Esophagus squamous epithelium (tissue), 5 donors: Measurements from ENCODE around the gene LPO. TPM values are rescaled to one million over a fixed set of nuclear protein-coding genes. Genes with fewer than 3 reads are reported as not detected.

ENCODE experiments used
- DNase-seq: peaks from one replicate; lab custom pipeline; 2025; lab: John Stamatoyannopoulos, UW
- H3K27ac ChIP-seq, 4 donors: fragments of 200-600 bp; sonication (generic); one replicate each; pipeline ENCODE4 v1.5.1; 2016 to 2019; ENCODE audit warnings: mild to moderate bottlenecking in 1 of 4
- H3K27me3 ChIP-seq, 4 donors: fragments of 200-600 bp; sonication (generic); 1 replicate in 3 of 4; 2 replicates in 1 of 4; pipeline versions ENCODE4 v1.5.1 to v1.6.0; 2017 to 2021; ENCODE audit warnings: antibody characterized with exemption in 1 of 4
- H3K36me3 ChIP-seq, 3 donors: fragments of 200-600 bp; sonication (generic); one replicate each; pipeline ENCODE4 v1.5.1; 2016 to 2019
- H3K4me1 ChIP-seq, 3 donors: fragments of 200-600 bp; sonication (generic); one replicate each; pipeline ENCODE4 v1.5.1; 2017 to 2019
- H3K4me3 ChIP-seq, 4 donors: fragments of 200-600 bp; sonication (generic); 1 replicate in 3 of 4; 2 replicates in 1 of 4; pipeline ENCODE4 v1.5.1; 2016 to 2019; ENCODE audit warnings: mild to moderate bottlenecking in 2 of 4, moderate library complexity in 1 of 4
- H3K9me3 ChIP-seq, 3 donors: fragments of 200-600 bp; sonication (generic); one replicate each; pipeline ENCODE4 v1.5.1; 2016 to 2019
- CTCF ChIP-seq, 6 experiments: fragments of 450-650 bp in 4 of 6; fragments of 200-600 bp in 2 of 6; sonication (generic) in 2 of 6; IDR thresholded peaks; one replicate each; pipeline ENCODE4 v1.5.1; 2016 to 2019; ENCODE audit warnings: antibody characterized with exemption in 6 of 6, mild to moderate bottlenecking in 4 of 6, moderate library complexity in 4 of 6
- POLR2A ChIP-seq, 4 donors: fragments of 450-650 bp; IDR thresholded peaks; one replicate each; pipeline ENCODE4 v1.6.1; 2017; ENCODE audit warnings: antibody characterized with exemption in 4 of 4, mild to moderate bottlenecking in 4 of 4, moderate library complexity in 3 of 4
- WGBS, 2 donors: methylation state at CpG; one replicate each; pipeline ENCODE4 v1.1.5; 2018; 5-methylcytosine and 5-hydroxymethylcytosine counted together
- intact Hi-C: fragments of 100-400 bp; cut with DNase I; formaldehyde crosslinking; loops from one replicate; pipeline ENCODE4 v1.15.0; 2022
- total RNA-seq, 4 donors: library from RNA; depleted of rRNA; stranded (reverse); fragments of >200 nt; gene quantifications; one replicate each; pipeline ENCODE4 v1.1.0, GENCODE V29; 2016
- donor health status: DM: yes; HTN: yes; CAD: no.

LPO gene
- total RNA-seq, 4 donors from 2014 or later = 0.27 to 2.5 TPM; not detected in 2

GRCh38 chr17:58302919-58303585 lies 64.7 kb downstream of the LPO start:
- 79 to 96% methylated on average over 3 to 6 of the region's 9 CpGs for WGBS, 2 donors
- TF ChIP-seq POLR2A (IDR thresholded peaks at IDR 0.05) (no peak), CTCF (IDR thresholded peaks at IDR 0.05) (no peak)
- intact Hi-C loops = no loop called here
- Histone ChIP-seq H3K4me3 (no peak overlapping the region), H3K36me3 (no peaks in the 10 kb centered on the region), H3K27ac (no peak overlapping the region), H3K27me3 (peaks cover 0 to 3% (median 0%) of the 10 kb centered on the region in 4 donors), H3K9me3 (no peaks in the 10 kb centered on the region), H3K4me1 (no peaks in the 10 kb centered on the region)
- no peak for DNase-seq

- no peak for DNase-seq
- Histone ChIP-seq H3K27ac (no peak overlapping the region), H3K36me3 (no peaks in the 10 kb centered on the region), H3K27me3 (peaks cover 0 to 3% (median 0%) of the 10 kb centered on the region in 4 donors), H3K4me3 (no peak overlapping the region), H3K4me1 (no peaks in the 10 kb centered on the region), H3K9me3 (no peaks in the 10 kb centered on the region)
- intact Hi-C loops = no loop called here
- WGBS, 2 donors = 40 to 51% methylated on average over 4 to 7 of the region's 10 CpGs
- TF ChIP-seq CTCF (IDR thresholded peaks at IDR 0.05) (peak; percentile 43 to 84 (median 68)), POLR2A (IDR thresholded peaks at IDR 0.05) (no peak)
These were observed 65.8 kb downstream of the LPO start for GRCh38 chr17:58303971-58304749.

GRCh38 chr17:58304750-58305486 lies 66.5 kb downstream of the LPO start:
- Histone ChIP-seq H3K36me3 (no peaks in the 10 kb centered on the region), H3K27me3 (peaks cover 0 to 3% (median 0%) of the 10 kb centered on the region in 4 donors), H3K27ac (no peak overlapping the region), H3K4me3 (no peak overlapping the region), H3K4me1 (no peaks in the 10 kb centered on the region), H3K9me3 (no peaks in the 10 kb centered on the region)
- 70 to 81% methylated on average over 3 to 5 of the region's 14 CpGs for WGBS, 2 donors
- TF ChIP-seq CTCF (IDR thresholded peaks at IDR 0.05) (no peak), POLR2A (IDR thresholded peaks at IDR 0.05) (no peak)
- no peak for DNase-seq
- intact Hi-C loops = no loop called here

- intact Hi-C loops = no loop called here
- Histone ChIP-seq H3K36me3 (no peaks in the 10 kb centered on the region), H3K9me3 (no peaks in the 10 kb centered on the region), H3K4me3 (no peak overlapping the region), H3K27me3 (peaks cover 0 to 3% (median 0%) of the 10 kb centered on the region in 4 donors), H3K4me1 (no peaks in the 10 kb centered on the region), H3K27ac (no peak overlapping the region)
- no peak for DNase-seq
- 92% methylated on average over 2 of the region's 8 CpGs; no CpG with 5 or more reads in 1 of the 2 donors for whole genome bisulfite sequencing, 2 donors
- TF ChIP-seq CTCF (IDR thresholded peaks at IDR 0.05) (no peak), POLR2A (IDR thresholded peaks at IDR 0.05) (no peak)
These were observed 67.2 kb downstream of the LPO start for GRCh38 chr17:58305626-58306025.
